HG03039 (cell line): Measurements from ENCODE around the gene HES4.
A peak's percentile ranks its signal among the peaks of the same experiment; 100 is the strongest.
"Not testable (repeated sequence)": the region's sequence is repeated elsewhere in the genome, so short reads cannot be mapped to it uniquely, and the experiment has no call there.

ENCODE experiments used
- ATAC-seq: cut with Tn5 transposase; IDR thresholded peaks from one replicate; pipeline ENCODE4 v1.9.1; 2021; ENCODE audit warnings: mild to moderate bottlenecking, moderate library complexity; ENCODE audit not compliant: unreplicated experiment

The HES4 gene

GRCh38 chr1:1019122-1019999 lies 19.5 kb upstream of the HES4 start:
- peak; percentile 59 for ATAC-seq

- not testable (repeated sequence) for ATAC-seq
Observed at GRCh38 chr1:1018321-1018685, 18.4 kb upstream of the HES4 start.

GRCh38 chr1:1017397-1018320 lies 17.8 kb upstream of the HES4 start:
- not testable (repeated sequence) for ATAC-seq

GRCh38 chr1:1014799-1015681 lies 15.1 kb upstream of the HES4 start:
- no peak for ATAC-seq

- ATAC-seq: no peak
Observed at GRCh38 chr1:1013922-1014648, 14.2 kb upstream of the HES4 start.

GRCh38 chr1:1013105-1013921 lies 13.4 kb upstream of the HES4 start, which contains the start of gene ISG15:
TSS of gene ISG15 (plus strand) at chr1:1013497. CDS start at chr1:1013574, 77 bp downstream.
- ATAC-seq: peak; percentile 67

GRCh38 chr1:1012736-1013104 lies 12.8 kb upstream of the HES4 start:
- ATAC-seq: not testable (repeated sequence)

GRCh38 chr1:1011396-1011949 lies 11.6 kb upstream of the HES4 start:
- ATAC-seq: no peak

GRCh38 chr1:1010131-1010530 lies 10.2 kb upstream of the HES4 start:
- ATAC-seq: not testable (repeated sequence)

- no peak for ATAC-seq
Observed at GRCh38 chr1:1006305-1007159, 6.6 kb upstream of the HES4 start.

GRCh38 chr1:1005774-1006304 lies 5.9 kb upstream of the HES4 start:
- ATAC-seq: no peak

- no peak for ATAC-seq
Observed at GRCh38 chr1:1004780-1005697, 5.1 kb upstream of the HES4 start.

- ATAC-seq: no peak
Observed at GRCh38 chr1:1004420-1004779, 4.5 kb upstream of the HES4 start.

- no peak for ATAC-seq
Observed at GRCh38 chr1:1003618-1004419, 3.9 kb upstream of the HES4 start.

GRCh38 chr1:1001057-1001783 lies 1.3 kb upstream of the HES4 start:
- ATAC-seq: no peak
